Neuronal stem cell (in vitro differentiated cells): ENCODE data around the gene CTNNA3.

ENCODE experiments used
- DNase-seq: peaks from one replicate; pipeline ENCODE4 v3.0.0-alpha.2; 2013; ENCODE audit warnings: low spot score
- H2AFZ ChIP-seq: one replicate; pipeline ENCODE4 v1.6.1; 2013; ENCODE audit warnings: mild to moderate bottlenecking, low read length, inconsistent platforms
- H2AK5ac ChIP-seq: 2 replicates; pipeline ENCODE4 v1.6.1; 2013; ENCODE audit warnings: low read depth, mild to moderate bottlenecking, inconsistent platforms, low read length, moderate library complexity, mixed read lengths
- H2BK120ac ChIP-seq: 2 replicates; pipeline ENCODE4 v1.6.1; 2013; ENCODE audit warnings: low read depth, mild to moderate bottlenecking, inconsistent platforms, low read length, moderate library complexity, mixed read lengths
- H2BK12ac ChIP-seq: one replicate; pipeline ENCODE4 v1.6.1; 2013; ENCODE audit warnings: low read length, inconsistent platforms
- H2BK15ac ChIP-seq: 2 replicates; pipeline ENCODE4 v1.6.1; 2013; ENCODE audit warnings: mild to moderate bottlenecking, low read length, inconsistent platforms, mixed read lengths
- H2BK5ac ChIP-seq: one replicate; pipeline ENCODE4 v1.6.1; 2013; ENCODE audit warnings: inconsistent platforms, mild to moderate bottlenecking, low read length, moderate library complexity
- H3K14ac ChIP-seq: one replicate; pipeline ENCODE4 v1.6.1; 2013; ENCODE audit warnings: low read length, inconsistent platforms
- H3K18ac ChIP-seq: 2 replicates; pipeline ENCODE4 v1.6.1; 2013; ENCODE audit warnings: low read length, inconsistent platforms
- H3K23ac ChIP-seq: 2 replicates; pipeline ENCODE4 v1.6.1; 2013; ENCODE audit warnings: low read depth, mild to moderate bottlenecking, mixed read lengths, low read length, inconsistent platforms; ENCODE audit not compliant: poor library complexity
- H3K27ac ChIP-seq: replicated peaks from 3 replicates; pipeline ENCODE4 v1.5.1; 2013; ENCODE audit warnings: low read length, inconsistent platforms
- H3K27me3 ChIP-seq, 3 experiments: 2 replicates each; pipeline ENCODE4 v1.6.1; 2013; ENCODE audit warnings: low read length in 3 of 3, mild to moderate bottlenecking in 2 of 3, inconsistent platforms in 1 of 3, low read depth in 1 of 3, mixed read lengths in 1 of 3, moderate library complexity in 1 of 3; ENCODE audit not compliant: control insufficient read depth in 3 of 3, insufficient read depth in 3 of 3
- H3K36me3 ChIP-seq, 2 donors: replicated peaks in 1 of 2; 2 replicates each; pipeline ENCODE4 v1.6.1; 2013; ENCODE audit warnings: low read length in 2 of 2; ENCODE audit not compliant: control insufficient read depth in 2 of 2, insufficient read depth in 2 of 2
- H3K4ac ChIP-seq: 2 replicates; pipeline ENCODE4 v1.6.1; 2013; ENCODE audit warnings: inconsistent platforms, mild to moderate bottlenecking, low read length, moderate library complexity
- H3K4me1 ChIP-seq, 2 donors: 1 replicate in 1 of 2; 2 replicates in 1 of 2; pipeline ENCODE4 v1.6.1; 2013; ENCODE audit warnings: low read length in 2 of 2, low read depth in 1 of 2; ENCODE audit not compliant: control insufficient read depth in 2 of 2, insufficient read depth in 1 of 2
- H3K4me2 ChIP-seq: one replicate; pipeline ENCODE4 v1.6.1; 2013; ENCODE audit warnings: mild to moderate bottlenecking, low read length, inconsistent platforms; ENCODE audit not compliant: insufficient read depth, poor library complexity, severe bottlenecking
- H3K4me3 ChIP-seq, 2 donors: 2 replicates each; pipeline ENCODE4 v1.5.1; 2013; ENCODE audit warnings: low read length in 2 of 2, mild to moderate bottlenecking in 2 of 2, inconsistent platforms in 1 of 2, moderate library complexity in 1 of 2
- H3K79me1 ChIP-seq: one replicate; pipeline ENCODE4 v1.6.1; 2013; ENCODE audit warnings: low read depth, mild to moderate bottlenecking, inconsistent platforms, low read length, moderate library complexity
- H3K9ac ChIP-seq: one replicate; pipeline ENCODE4 v1.6.1; 2013; ENCODE audit warnings: mild to moderate bottlenecking, low read depth, low read length, inconsistent platforms; ENCODE audit not compliant: poor library complexity
- H3K9me3 ChIP-seq, 2 donors: replicated peaks in 1 of 2; 2 replicates each; pipeline versions ENCODE3 to v1.6.1; 2013; ENCODE audit warnings: low read length in 2 of 2, mild to moderate bottlenecking in 2 of 2, inconsistent platforms in 1 of 2, low read depth in 1 of 2, mixed read lengths in 1 of 2, moderate library complexity in 1 of 2; ENCODE audit not compliant: control insufficient read depth in 2 of 2, insufficient read depth in 1 of 2
- H4K8ac ChIP-seq: one replicate; pipeline ENCODE4 v1.6.1; 2013; ENCODE audit warnings: low read depth, mild to moderate bottlenecking, inconsistent platforms, low read length, moderate library complexity
- H4K91ac ChIP-seq: one replicate; pipeline ENCODE4 v1.6.1; 2013; ENCODE audit warnings: low read length, low read depth, mild to moderate bottlenecking, inconsistent platforms; ENCODE audit not compliant: poor library complexity
- WGBS, 2 donors: extraction: QIAGEN DNeasy Blood & Tissue Kit; methylation state at CpG; one replicate each; pipeline ENCODE4 v1.1.7; 2013; ENCODE audit warnings: missing lambda C conversion rate in 2 of 2, mixed read lengths in 1 of 2; ENCODE audit not compliant: insufficient read length in 2 of 2, insufficient replicate concordance in 1 of 2; ENCODE audit errors: extremely low coverage in 2 of 2; 5-methylcytosine and 5-hydroxymethylcytosine counted together

The CTNNA3 gene

GRCh38 chr10:65907199-65907712, 1788.7 kb downstream of the CTNNA3 start:
- Histone ChIP-seq H2BK120ac (no peak overlapping the region), H4K8ac (no peak overlapping the region), H4K91ac (no peak overlapping the region), H3K9ac (no peak overlapping the region), H2AFZ (no peak overlapping the region), H3K4me1 (peaks cover 0 to 4% of the 10 kb centered on the region in 2 donors), H3K9me3 (no peaks in the 10 kb centered on the region), H2AK5ac (no peak overlapping the region), H3K27me3 (no peaks in the 10 kb centered on the region), H3K23ac (no peak overlapping the region), H3K27ac (no peak overlapping the region), H2BK15ac (no peak overlapping the region), H2BK5ac (no peak overlapping the region), H3K36me3 (no peaks in the 10 kb centered on the region), H3K4me3 (no peak overlapping the region), H3K4me2 (no peak overlapping the region), H3K79me1 (no peaks in the 10 kb centered on the region), H3K14ac (no peak overlapping the region), H3K4ac (no peak overlapping the region), H2BK12ac (no peak overlapping the region), H3K18ac (no peak overlapping the region)
- no peak for DNase-seq
- WGBS, 2 donors, result no CpG with 5 or more reads among the region's 8 CpGs

- no peak overlapping the region for H2BK12ac ChIP-seq
- no peak overlapping the region for H2AFZ ChIP-seq
- no peak overlapping the region for H2BK5ac ChIP-seq
- no peaks in the 10 kb centered on the region for H3K9me3 ChIP-seq
- H3K36me3 ChIP-seq, result no peaks in the 10 kb centered on the region
- no peak overlapping the region for H2BK120ac ChIP-seq
- no peak overlapping the region for H3K4me2 ChIP-seq
- H3K18ac ChIP-seq, result no peak overlapping the region
- peaks cover 0 to 4% of the 10 kb centered on the region in 2 donors for H3K4me1 ChIP-seq
- H3K79me1 ChIP-seq, result no peaks in the 10 kb centered on the region
- no peak overlapping the region for H2BK15ac ChIP-seq
- H2AK5ac ChIP-seq, result no peak overlapping the region
- no peak overlapping the region for H3K14ac ChIP-seq
- H3K23ac ChIP-seq, result no peak overlapping the region
- no peak overlapping the region for H3K9ac ChIP-seq
- H3K27ac ChIP-seq, result no peak overlapping the region
- no peak for DNase-seq
- H4K8ac ChIP-seq, result no peak overlapping the region
- H3K4ac ChIP-seq, result no peak overlapping the region
- H3K27me3 ChIP-seq, result no peaks in the 10 kb centered on the region
- H4K91ac ChIP-seq, result no peak overlapping the region
- WGBS, 2 donors, result no CpG with 5 or more reads among the region's 4 CpGs
- no peak overlapping the region for H3K4me3 ChIP-seq
Observed at GRCh38 chr10:65903620-65904019, 1792.4 kb downstream of the CTNNA3 start.

- Histone ChIP-seq H3K27ac (no peak overlapping the region), H3K4me1 (peaks cover 0 to 2% of the 10 kb centered on the region in 2 donors), H4K91ac (no peak overlapping the region), H3K4me2 (no peak overlapping the region), H3K36me3 (no peaks in the 10 kb centered on the region), H3K23ac (no peak overlapping the region), H3K14ac (no peak overlapping the region), H3K9ac (no peak overlapping the region), H3K27me3 (no peaks in the 10 kb centered on the region), H2BK15ac (no peak overlapping the region), H4K8ac (no peak overlapping the region), H2BK120ac (no peak overlapping the region), H2BK12ac (no peak overlapping the region), H3K4ac (no peak overlapping the region), H3K79me1 (no peaks in the 10 kb centered on the region), H2AFZ (no peak overlapping the region), H2AK5ac (no peak overlapping the region), H2BK5ac (no peak overlapping the region), H3K4me3 (no peak overlapping the region), H3K9me3 (no peaks in the 10 kb centered on the region), H3K18ac (no peak overlapping the region)
- no peak for DNase-seq
- WGBS, 2 donors, result 100% methylated on average over 1 of the region's 7 CpGs; no CpG with 5 or more reads in 1 of the 2 donors
Observed at GRCh38 chr10:65900271-65900670, 1795.7 kb downstream of the CTNNA3 start.

- no peak overlapping the region for H3K23ac ChIP-seq
- no peak for DNase-seq
- no peak overlapping the region for H3K4me3 ChIP-seq
- H3K79me1 ChIP-seq, result no peaks in the 10 kb centered on the region
- no peak overlapping the region for H2BK120ac ChIP-seq
- H3K14ac ChIP-seq, result no peak overlapping the region
- H3K4ac ChIP-seq, result no peak overlapping the region
- H2BK5ac ChIP-seq, result no peak overlapping the region
- H2AK5ac ChIP-seq, result no peak overlapping the region
- H3K4me2 ChIP-seq, result no peak overlapping the region
- H3K9ac ChIP-seq, result no peak overlapping the region
- 100% methylated on average over 1 of the region's 1 CpG; no CpG with 5 or more reads in 1 of the 2 donors for WGBS, 2 donors
- no peaks in the 10 kb centered on the region for H3K4me1 ChIP-seq
- no peak overlapping the region for H3K18ac ChIP-seq
- H4K8ac ChIP-seq, result no peak overlapping the region
- H2BK12ac ChIP-seq, result no peak overlapping the region
- no peak overlapping the region for H4K91ac ChIP-seq
- H3K27me3 ChIP-seq, result no peaks in the 10 kb centered on the region
- H3K36me3 ChIP-seq, result no peaks in the 10 kb centered on the region
- no peak overlapping the region for H2AFZ ChIP-seq
- no peaks in the 10 kb centered on the region for H3K9me3 ChIP-seq
- H2BK15ac ChIP-seq, result no peak overlapping the region
- no peak overlapping the region for H3K27ac ChIP-seq
Observed at GRCh38 chr10:65898055-65898454, 1797.9 kb downstream of the CTNNA3 start.
